GM12872 (cell line): ENCODE results near the gene CSRNP3.

Source experiments
- TF ChIP-seq, protein P1 (sequence below): IDR thresholded peaks from 3 replicates; pipeline ENCODE4 v1.5.1; 2011; ENCODE audit warnings: low read depth, mild to moderate bottlenecking, low read length, moderate library complexity; ENCODE audit not compliant: insufficient read depth

Gene CSRNP3

DNA sequence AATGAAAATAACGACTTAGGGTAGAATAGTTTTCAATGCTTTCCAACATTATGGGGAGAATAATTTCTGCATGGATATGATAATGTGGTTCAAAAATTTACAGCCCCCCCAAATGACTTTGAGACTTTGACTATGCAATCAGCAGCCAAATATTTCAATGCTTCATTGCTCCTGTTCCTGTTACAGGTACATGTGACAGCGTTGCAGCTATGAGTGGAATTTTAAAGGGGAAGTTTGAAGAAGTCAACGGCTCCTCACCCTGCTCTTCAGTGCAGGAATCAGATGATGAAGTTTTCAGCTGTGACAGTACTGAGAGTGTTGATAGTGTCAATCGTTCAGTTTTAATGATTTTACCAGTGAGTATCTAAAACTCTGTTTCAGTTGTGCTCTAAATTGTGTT lies 25.1 kb downstream of the CSRNP3 start:
- TF ChIP-seq, protein P1, sequence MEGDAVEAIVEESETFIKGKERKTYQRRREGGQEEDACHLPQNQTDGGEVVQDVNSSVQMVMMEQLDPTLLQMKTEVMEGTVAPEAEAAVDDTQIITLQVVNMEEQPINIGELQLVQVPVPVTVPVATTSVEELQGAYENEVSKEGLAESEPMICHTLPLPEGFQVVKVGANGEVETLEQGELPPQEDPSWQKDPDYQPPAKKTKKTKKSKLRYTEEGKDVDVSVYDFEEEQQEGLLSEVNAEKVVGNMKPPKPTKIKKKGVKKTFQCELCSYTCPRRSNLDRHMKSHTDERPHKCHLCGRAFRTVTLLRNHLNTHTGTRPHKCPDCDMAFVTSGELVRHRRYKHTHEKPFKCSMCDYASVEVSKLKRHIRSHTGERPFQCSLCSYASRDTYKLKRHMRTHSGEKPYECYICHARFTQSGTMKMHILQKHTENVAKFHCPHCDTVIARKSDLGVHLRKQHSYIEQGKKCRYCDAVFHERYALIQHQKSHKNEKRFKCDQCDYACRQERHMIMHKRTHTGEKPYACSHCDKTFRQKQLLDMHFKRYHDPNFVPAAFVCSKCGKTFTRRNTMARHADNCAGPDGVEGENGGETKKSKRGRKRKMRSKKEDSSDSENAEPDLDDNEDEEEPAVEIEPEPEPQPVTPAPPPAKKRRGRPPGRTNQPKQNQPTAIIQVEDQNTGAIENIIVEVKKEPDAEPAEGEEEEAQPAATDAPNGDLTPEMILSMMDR = no peak

DNA sequence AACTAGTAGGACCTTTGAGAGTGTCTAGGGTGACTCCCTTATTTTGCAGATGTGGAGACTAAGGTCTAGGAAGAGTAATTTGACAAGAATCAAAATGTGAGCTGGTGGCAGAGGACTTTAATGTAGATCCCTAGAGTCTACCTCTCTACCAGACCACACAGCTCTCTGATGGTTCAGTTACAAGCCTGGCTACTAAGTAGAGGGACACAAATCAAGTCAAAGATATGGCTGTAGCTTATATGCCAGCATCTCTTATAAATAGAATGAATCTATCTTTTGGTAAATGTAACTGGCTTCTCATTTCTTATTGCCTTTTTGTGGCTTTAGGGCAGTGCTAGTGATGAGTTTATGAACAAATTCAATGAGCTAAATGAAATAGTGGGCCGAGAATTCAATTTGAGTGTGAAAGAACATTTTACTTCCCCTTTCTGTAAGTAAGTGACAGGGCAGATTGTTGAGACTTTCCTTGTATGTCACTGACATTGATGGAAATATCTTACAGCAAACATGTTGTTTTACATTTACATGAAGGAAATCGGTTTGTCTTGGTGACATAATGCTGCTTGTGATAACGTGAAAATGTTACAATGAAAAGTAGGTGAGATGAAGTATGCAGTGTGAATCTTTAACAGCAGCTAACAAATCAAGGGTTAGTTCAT lies 28.3 kb downstream of the CSRNP3 start:
- TF ChIP-seq, protein P1 = no peak

DNA sequence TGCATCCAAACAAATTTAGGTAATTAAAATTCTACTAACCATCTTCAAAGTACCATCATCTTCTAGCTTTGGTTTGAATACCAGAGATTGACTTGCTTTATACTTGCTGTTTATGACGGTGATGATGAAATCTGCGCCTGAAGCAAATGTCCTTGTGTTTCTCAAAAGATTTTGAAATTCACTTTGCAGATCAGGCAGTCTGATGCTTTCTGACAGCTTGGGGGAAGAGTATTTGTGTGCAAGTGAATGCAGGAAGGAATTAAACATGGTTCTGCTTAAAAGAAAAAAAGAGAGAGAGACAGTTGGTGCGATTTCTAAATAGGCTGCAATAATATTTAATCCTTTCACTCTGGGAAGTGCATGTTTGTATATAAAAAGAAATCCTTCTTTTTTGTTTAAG lies 29.6 kb downstream of the CSRNP3 start:
- TF ChIP-seq, protein P1 = no peak

DNA sequence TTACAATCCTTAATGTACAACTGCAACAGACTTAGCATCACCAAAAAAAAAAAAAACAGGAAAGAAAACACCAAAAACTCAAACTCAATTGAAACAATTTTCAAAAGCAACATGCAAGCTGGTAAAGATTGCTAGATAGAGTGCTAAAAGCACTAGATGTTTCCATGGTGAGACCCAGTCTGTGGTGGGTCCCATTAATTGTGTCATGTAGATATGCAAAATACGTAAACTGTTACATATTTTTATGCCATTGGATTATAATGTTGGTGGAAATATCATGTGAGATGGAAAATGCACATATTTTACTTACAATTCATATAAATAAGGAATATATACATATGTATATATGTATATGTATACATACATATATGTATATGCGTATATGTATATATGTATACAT lies 30.5 kb downstream of the CSRNP3 start:
- TF ChIP-seq, protein P1 = no peak

DNA sequence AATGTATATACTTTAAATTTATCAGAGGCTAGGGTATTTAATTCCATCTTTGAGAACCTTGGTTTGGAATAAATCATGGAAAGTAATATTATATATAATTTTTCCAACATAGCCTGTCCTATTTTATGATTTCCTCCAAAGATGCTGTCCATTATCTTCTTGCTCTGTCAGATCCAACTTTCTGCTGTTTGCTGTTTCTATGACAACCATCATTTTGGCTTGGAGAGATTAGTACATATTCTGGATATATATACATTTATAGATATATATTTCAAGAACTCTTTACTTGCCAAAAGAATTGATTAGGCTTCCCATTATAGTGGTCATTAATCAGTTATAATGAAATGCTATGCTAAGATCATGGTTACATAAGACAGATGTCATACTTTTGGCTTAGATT lies 31.3 kb downstream of the CSRNP3 start:
- TF ChIP-seq, protein P1 = no peak

DNA sequence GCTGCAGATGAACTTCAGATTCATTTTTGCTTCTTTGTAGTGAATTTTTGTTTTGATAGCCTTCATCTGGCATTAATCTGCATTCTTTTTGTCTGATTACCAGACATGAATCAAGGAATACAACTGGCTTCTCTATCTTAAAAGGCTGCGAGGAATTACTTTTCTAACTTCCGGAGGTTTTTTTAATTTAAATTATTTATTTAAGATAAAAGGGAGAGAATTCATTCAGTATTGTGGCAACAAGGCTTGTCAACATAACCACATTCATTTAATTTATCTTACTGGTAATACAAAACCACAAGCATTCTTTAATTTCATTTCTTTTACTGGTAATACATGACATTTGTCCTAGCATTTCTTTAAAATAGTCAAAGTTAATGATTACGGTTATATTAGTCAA lies 36.0 kb downstream of the CSRNP3 start:
- TF ChIP-seq, protein P1 = no peak

DNA sequence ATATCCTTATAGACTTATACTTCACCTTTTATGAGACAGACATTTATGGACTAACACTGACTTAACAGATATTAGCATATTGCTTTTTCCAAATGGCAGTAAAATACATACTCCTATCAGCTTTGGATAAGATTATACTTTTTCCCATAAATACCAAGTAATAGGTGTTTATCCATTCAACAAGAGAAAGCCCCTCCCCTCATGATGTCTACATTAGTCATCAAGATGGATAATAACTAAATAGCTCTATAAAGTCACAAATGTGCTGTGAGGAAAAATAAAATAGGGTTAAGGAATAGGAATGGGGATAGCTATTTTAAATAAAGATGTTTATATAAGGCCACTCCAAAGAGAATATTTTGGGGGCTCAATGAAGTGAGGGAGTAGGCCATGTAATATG lies 39.4 kb downstream of the CSRNP3 start:
- TF ChIP-seq, protein P1 = no peak
